ENCODE data around the gene PLEKHF1.

DNA sequence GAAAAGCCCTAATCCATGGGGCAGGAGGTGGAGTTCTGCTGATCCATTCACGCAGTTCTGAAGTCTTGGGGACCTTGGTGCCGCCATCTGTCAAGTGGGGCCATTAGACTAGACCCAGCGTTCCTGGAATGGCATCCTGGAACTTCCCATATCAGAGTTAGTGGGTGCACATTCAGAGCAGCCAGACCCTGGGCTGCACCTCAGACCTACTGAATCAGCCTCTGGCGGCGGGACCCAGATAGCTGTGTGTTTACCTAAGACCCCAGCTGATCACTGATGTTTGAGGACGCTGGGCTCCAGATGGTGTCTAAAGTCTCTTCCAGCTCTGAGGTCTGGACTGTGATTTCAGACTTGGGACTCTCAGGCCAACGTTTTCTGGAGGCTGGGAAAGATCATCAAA lies 46.4 kb upstream of the PLEKHF1 start:
- TF ChIP-seq, protein P1, sequence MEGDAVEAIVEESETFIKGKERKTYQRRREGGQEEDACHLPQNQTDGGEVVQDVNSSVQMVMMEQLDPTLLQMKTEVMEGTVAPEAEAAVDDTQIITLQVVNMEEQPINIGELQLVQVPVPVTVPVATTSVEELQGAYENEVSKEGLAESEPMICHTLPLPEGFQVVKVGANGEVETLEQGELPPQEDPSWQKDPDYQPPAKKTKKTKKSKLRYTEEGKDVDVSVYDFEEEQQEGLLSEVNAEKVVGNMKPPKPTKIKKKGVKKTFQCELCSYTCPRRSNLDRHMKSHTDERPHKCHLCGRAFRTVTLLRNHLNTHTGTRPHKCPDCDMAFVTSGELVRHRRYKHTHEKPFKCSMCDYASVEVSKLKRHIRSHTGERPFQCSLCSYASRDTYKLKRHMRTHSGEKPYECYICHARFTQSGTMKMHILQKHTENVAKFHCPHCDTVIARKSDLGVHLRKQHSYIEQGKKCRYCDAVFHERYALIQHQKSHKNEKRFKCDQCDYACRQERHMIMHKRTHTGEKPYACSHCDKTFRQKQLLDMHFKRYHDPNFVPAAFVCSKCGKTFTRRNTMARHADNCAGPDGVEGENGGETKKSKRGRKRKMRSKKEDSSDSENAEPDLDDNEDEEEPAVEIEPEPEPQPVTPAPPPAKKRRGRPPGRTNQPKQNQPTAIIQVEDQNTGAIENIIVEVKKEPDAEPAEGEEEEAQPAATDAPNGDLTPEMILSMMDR (IDR thresholded peaks at IDR 0.05; ENCODE audit: control extremely low read depth in 1 of 3, insufficient read depth in 1 of 3, low read depth in 1 of 3, low read length in 3 of 3) = no peak
- no peak for TF ChIP-seq POLR2AphosphoS5 (IDR thresholded peaks at IDR 0.05; ENCODE audit: low read depth, low read length)
- no peak for TF ChIP-seq HDAC2 (IDR thresholded peaks at IDR 0.05; ENCODE audit: borderline replicate concordance in 1 of 2, low read depth in 2 of 2, low read length in 2 of 2)
- TF ChIP-seq SP1 (IDR thresholded peaks at IDR 0.05; ENCODE audit: low read depth, low read length) = no peak
- TF ChIP-seq TAF1 (IDR thresholded peaks at IDR 0.05; ENCODE audit: low read depth, low read length) = no peak
- no peak for TF ChIP-seq POLR2A (IDR thresholded peaks at IDR 0.05; ENCODE audit: control extremely low read depth in 1 of 2, low read depth in 2 of 2, low read length in 2 of 2)
- TF ChIP-seq EZH2 (IDR thresholded peaks at IDR 0.05; ENCODE audit: low read depth, low read length, severe bottlenecking) = no peak
- TF ChIP-seq JUND (IDR thresholded peaks at IDR 0.05; ENCODE audit: low read length) = no peak
- TF ChIP-seq JUN (IDR thresholded peaks at IDR 0.05; ENCODE audit: low read depth, low read length) = no peak
- no peak for TF ChIP-seq CHD1 (IDR thresholded peaks at IDR 0.05; ENCODE audit: low read depth, low read length)
- TF ChIP-seq GABPA (IDR thresholded peaks at IDR 0.05; ENCODE audit: borderline replicate concordance, insufficient read depth, low read length) = no peak
- no peak for TF ChIP-seq CEBPB (IDR thresholded peaks at IDR 0.05; ENCODE audit: low read depth, low read length)
- no peak for TF ChIP-seq CBX5 (IDR thresholded peaks at IDR 0.05; ENCODE audit: low read depth, low read length)
- TF ChIP-seq EP300 (IDR thresholded peaks at IDR 0.05; ENCODE audit: borderline replicate concordance in 1 of 2, low read depth in 2 of 2, low read length in 2 of 2) = no peak

Measured in H1 (cell line).